ENCODE results near the gene RNF213.
"Not testable (repeated sequence)": the region's sequence is repeated elsewhere in the genome, so short reads cannot be mapped to it uniquely, and the experiment has no call there.

Gene RNF213

DNA sequence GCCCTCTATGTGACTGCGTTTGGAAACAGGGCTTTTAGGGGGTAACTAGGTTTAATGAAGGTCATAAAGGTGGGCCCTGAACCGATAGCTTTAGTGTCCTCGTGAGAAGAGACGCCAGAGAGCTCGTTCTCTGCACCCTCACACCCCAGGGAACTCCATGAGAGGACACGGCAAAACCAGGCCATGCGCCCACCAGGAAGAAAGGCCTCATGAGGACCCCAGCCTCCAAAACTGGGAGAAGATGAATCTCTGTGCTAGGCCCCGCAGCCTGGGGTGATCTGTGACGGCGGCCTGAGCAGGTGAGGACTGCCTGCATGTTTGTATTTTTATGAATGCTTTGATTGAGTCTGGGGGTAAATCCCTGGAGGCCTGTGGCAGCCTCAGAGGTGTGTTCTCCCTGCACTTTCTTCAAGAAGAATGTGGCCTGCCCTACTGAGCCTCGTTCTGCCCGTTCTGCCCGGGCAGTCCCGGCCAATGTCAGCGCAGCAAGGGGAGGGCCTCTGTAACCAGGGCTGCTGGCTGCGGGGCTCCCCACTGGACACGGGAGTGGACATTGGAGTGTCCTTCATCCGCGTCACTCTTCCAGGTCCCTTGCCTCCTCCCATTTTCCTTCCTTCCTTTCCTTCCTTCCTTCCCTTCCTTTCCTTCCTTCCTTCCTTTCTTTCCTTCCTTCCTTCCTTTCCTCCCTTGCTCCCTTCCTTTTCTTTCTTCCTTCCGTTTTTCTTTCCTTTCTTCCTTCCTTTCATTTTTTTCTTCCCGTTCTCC, 6.8 kb upstream of the RNF213 start:
- DNase-seq = no peak

DNA sequence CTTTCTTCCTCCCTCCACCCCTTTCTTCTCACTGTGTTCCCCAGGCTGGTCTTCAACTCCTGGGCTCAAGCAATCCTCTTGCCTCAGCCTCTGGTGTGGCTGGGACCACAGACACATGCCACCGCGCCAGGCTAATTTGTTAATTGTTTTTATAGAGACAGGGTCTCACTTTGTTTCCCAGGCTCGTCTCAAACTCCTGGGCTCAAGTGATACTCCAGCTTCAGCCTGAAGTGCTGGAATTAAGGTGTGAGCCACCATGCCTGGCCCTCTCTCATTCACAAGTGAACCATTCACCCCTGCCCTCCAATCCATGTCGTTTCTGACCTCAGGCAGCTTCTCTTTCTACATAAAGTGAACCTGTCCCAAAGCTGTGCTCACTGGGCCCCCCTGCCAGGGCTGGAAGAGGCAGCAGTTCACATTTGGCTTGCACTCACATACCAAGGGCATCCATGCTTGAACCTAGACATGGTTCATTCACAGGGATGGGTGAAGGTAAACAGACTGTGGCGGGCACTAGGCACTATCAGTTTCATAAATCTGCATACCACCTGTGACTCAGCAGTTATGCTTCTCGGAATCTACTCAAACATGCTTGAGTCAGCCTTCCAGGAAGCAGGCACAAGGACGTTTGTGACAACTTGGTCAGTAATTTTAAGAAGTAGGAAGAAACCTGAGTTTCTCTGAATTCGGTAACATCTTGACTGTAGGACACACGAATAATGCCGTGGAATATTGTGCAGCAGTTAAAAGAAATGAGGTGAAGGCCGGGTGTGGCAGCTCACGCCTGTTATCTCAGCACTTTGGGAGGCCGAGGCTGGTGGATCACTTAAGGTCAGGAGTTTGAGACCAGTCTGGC, 6.0 kb upstream of the RNF213 start:
- peak; percentile 76 for DNase-seq

DNA sequence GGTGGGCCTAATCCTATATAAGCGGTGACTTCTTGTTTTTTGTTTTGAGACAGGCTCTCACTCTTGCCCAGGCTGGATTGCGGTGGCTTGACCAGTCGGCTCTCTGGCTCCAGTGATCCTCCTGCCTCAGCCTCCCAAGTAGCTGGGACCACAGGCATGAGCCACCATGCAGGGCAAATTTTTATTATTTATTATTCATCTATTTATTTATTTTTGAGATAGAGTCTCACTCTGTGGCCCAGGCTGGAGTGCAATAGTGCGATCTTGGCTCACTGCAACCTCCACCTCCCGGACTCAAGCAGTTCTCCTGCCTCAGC, 4.7 kb upstream of the RNF213 start:
- DNase-seq = no peak

DNA sequence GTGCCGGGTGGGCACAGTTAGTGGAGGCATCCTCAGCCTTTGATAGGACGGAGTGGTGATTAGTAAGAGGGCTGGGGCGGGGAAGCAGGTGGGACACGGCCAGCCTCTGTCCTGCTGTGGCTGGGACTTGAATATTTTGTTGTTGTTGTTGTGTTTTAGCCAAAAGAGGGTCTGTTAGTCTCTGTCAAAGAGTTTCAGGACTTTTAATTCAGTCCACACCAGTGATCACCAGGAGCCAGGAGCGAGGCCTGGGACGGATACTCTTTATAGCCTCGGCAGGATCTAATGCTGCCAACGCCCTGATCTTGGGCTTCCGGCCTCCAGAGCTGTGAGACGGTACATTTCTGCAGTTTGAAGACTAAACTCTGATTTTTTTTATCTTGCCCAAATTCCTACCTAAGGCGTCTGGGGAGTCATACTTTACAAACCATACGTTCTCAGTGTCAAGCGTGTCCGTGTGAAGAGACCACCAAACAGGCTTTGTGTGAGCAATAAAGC, 2.9 kb upstream of the RNF213 start:
- DNase-seq = no peak

DNA sequence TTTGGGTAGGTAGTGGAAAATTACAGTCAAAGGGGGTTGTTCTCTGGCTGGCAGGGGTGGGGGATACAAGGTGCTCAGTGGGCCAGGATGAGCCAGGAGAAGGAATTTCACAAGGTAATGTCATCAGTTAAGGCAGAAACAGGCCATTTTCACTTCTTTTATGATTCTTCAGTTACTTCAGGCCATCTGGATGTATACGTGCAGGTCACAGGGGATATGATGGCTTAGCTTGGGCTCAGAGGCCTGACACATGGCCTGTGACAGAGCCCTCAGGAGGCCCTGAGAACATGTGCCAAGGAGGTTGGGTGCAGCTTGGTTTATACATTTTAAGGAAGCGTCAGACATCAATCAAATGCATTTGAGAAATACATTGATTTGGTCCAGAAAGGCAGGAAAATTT, 2.4 kb upstream of the RNF213 start:
- not testable (repeated sequence) for DNase-seq

DNA sequence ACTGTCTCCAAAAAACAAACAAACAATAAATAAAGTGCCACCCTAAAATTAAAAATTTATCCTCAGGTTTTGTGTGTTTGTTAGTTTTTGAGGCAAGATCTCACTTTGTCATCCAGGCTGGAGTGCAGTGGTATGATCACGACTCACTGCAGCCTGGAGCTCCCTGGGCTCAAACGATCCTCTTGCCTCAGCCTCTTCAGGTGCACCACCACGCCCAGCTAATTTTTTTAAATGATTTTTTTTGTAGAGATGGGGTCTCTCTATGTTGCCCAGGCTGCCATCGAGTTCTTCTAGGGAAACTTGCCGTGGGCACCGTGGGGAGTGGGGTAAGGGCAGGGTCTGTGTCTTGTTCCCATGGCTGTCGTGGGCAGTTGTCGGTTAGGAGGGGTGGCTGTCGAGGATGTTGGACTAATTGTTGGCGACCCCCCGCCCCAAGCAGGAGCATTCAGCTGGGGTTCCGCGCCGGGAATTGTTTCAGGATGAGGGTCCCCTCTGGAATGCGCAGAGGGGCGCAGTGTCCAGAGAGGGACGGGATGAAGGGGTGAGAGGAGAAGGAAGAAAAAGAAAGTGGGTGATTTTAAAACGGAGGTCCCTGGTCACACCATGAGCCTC, 1.1 kb upstream of the RNF213 start:
- no peak for DNase-seq

DNA sequence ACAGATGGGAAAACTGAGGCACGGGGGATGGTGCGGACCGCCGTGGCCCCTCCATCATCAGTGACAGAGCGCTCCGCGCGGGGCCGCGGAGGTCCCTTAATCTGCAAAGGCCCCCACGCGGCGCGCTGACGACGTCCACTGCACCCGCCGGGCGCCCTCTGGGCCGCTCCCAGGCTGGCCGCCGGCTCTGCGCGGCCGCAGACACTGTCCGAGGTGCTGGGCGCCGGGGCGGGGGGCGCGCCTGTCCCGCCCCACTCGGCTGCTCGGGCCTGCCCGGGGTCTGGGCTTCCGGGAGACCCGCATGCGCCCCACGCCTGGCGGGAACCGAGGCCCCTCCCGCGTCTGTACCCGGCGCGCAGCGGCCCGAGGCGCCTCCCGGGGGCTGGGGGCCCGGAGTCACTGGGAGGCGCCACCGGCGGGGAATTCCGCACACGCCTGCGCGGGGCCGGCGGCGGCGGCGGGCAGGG, 550 bp upstream of the RNF213 start:
- DNase-seq = no peak

DNA sequence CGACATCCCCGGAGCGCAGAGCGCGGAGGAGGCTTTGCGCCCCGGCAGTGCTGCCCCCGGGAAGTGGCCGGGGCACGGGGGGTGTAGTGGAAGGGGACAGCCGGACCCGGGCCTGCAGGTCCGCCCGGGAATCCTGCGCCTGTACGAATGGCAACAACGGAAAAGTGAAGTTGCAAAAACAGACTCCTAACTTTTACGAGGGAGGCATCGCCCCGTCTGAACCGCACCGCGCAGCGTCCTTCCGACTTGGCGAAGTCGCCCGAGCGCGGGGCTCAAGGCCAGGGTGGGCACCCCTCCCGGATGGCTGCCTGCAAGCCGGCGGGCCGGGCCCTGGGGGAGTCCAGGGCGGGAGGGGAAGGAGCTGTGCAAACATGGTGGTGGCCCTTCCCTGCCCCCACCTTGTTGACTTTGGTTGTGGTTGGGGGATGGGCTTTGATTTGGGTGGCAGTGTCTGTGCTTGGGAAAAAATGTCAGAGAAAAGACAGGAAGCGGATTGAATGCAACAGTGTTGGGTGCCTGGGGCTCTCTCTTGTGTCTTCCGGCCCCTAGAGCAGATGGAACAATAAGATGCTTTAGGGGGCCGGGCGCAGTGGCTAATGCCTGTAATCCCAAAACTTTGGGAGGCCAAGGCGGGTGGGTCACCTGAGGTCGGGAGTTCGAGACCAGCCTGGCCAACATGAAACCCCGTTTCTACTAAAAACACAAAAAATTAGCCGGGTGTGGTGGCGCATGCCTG, 675 bp downstream of the RNF213 start:
- no peak for DNase-seq

DNA sequence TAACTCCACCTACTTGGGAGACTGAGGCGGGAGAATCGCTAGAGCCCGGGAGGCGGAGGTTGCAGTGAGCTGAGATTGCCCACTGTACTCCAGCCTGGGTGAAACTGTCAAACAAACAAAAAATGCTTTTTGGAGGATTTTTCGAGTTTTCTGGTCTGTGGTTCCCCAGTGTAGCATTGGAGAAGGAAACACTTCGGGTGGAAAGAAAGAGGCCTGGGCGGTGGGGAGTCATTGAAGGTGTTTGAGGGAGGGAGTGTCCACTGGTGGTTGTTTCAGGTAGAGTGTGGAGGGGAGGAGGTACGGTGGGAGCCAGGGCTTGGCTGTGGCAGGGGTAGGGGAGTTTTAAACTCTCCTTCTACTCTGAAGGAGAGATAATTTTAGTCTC, 1.2 kb downstream of the RNF213 start:
- no peak for DNase-seq

DNA sequence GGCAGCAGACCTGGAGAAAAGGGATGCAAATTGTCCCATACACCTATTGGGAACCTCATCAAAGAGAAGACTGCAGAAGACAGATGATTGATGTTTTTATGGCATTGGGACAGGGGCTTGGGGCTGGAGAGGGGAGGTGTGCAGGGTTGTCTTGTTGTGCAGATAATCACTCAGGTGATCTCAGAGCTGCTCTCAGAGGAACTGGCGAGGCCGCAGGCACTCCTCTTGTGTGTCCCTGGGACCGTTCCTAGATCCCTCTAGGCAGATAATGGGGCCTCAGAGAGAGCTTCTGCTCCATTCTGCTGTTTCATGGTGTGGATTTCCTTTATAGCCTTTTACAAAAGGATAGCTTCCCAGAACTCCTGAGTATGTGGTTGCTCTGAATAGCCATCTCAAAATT, 1.6 kb downstream of the RNF213 start:
- DNase-seq = no peak

DNA sequence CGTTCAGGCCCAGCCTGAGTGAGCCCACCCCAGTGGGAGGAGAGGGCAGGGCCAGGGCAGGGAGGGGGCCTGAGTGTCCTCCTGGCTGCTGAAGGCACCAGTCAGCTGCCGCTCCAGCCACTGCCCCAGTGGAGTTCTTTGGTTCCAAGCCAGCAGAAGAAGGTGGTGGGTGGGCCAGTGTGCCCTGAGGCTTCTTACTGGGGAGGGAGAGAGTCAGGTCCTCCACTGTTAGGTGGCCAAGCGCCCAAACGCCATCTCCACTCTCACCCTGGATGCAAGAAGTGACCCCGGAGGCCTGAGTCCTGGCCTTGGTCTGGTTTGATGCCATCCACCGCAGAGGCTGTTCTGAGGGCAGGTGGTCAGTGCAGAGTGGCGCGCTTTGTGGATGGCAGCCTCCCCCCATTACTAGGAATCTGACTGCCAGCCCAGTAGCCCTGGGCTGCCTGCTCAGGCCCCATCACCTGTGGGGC, 2.2 kb downstream of the RNF213 start:
- no peak for DNase-seq

DNA sequence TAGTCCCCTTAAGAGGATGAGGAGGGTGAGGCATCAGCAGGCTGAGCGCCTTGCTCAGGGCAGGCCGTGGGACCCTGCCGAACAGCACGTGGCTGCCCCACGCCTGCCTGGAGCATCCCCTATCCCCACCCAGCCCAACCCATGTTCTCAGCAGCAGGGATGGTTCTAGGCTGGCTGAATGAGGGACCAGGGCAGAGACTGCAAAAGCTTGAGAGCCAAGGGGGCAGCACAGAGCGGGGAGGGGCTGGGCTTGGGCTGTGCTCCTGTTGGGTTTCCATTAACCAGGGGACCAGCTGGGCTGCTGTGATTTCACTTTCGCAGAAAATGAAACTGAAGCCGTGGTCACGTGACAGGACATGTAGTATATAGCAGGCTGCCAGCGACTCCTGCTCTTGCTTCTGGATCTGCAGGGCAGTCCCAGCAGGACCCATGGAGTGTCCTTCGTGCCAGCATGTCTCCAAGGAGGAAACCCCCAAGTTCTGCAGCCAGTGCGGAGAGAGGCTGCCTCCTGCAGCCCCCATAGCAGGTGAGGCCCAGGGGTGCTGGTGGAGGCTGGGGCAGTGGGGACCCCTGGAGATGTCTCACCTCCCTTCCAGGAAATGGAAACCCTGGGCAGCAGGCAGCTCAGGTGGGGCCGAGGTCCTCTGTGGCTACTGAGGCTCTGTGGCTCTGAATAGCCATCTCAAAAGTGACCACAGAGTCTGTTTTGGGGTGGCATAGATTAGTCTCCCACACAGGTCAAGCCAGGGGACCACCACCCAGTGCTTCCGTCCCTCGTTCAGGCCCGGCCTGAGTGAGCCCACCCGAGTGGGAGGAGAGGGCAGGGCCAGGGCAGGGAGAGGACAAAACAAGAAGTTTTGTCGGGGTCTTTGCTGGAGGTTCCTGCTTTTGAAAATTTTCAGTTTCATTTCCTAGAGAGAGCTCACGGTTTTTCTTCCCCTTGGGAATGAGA, 2.9 kb downstream of the RNF213 start:
- peak; percentile 43 for DNase-seq

DNA sequence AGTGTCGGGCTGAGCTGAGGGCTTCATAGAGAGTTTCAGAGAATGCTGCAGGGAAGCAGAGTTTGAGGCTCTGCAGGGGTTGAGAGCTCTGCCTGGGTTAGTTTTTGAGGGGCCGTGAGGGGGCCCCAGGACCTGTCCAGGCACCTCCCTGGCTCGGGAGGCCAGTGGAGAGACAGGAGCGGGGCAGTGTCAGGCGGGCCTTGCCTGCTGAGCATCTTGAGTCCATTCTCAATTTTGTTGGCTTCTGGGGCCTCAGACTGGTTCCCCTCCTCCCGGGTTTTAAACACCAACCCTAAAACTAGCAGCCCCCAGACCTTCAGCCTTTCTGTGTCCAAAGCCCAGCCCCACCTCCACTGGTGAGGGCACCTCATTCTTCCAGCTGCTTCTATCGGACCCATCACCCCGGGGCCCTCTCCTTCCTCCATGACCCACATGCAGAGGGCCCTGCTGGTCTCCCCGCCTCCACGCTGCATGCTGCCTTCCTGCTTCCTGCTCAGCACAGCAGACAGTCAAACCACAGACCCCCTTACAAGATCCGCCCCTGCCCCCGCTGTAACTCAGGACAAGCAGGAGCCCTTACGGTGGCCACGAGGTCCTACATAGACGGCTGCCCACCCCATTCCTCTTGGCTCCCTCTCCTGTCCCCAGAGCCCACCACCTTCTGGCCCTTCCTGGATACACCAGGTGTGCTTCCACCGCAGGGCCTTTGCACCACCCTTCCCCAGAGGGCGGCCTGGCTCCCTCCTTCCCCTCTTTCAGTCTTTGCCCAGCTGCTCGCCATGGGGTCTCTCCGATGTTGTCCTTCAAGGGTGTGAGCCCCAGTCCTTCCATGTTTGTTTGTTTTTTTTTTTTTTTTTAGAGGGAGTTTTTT, 3.8 kb downstream of the RNF213 start:
- DNase-seq = no peak

DNA sequence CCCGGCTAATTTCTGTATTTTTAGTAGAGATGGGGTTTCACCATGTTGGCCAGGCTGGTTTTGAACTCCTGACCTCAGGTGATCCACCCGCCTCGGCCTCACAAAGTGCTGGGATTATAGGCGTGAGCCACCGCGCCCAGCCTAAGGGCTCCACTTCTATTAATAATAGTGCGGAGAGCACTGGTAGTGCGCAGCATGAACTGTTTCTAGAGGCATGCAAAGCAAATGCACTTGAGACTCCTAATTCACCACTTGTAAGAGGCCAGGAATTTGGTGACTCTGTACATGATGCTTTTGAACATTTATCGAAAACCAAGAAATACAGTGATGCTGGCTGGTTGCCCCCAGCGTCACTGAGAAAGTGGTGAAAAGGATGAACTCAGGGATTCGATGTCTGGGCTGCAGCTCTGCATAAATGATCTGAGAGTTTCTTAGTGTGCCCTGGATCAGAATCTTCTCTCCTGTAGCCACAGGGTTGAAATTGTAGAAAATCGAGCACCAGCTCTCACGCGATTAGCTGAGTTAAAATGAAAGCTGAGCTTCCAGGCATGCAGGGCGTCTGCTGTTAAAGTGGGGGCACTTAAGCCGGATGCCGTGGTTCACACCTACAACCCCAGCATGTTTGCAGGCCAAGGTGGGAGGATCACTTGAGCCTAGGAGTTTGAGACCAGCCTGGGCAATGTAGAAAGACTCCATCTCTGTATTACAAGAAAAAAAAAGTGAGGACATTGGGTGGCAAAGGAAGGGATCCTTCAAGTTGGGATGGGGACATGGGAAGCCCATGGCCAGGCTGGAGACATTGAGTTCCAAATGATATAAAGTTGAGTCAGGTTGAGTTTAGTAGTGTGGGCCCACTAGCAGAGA, 4.8 kb downstream of the RNF213 start:
- no peak for DNase-seq

DNA sequence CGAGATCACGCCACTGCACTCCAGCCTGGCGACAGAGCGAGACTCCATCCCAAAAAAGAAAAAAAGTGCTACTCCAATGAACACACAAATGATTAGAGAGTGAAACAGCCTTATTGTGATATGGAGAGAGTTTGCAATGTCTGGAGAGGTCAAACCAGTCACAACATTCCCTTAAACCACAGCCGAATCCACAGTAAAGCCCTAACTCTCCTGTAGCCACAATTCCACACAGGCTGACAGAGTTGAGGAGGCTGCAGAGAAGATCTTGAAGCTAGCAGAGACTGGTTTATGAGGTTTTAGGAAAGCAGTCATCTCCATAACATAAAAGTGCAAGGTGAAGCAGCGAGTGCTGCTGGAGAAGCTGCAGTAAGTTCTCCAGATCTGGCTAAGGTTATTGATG, 6.7 kb downstream of the RNF213 start:
- DNase-seq = no peak

DNA sequence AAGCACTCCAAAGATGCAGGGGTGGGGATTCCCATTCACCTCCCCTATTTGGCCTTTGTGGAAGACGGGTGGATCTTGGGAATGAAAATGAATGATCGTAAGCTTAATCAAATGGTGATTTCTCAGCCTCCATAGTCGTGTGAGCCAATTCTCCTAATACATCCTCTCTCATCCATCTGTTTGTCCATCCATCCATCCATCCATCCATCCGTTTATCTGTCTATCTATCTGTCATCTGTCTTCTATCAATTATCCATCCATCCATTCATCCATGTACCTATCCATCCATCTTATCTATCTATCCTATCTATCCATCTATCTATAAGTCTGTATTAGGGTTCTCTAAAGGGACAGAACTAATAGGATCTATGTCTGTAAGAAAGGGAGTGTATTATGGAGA, 7.8 kb downstream of the RNF213 start:
- no peak for DNase-seq

DNA sequence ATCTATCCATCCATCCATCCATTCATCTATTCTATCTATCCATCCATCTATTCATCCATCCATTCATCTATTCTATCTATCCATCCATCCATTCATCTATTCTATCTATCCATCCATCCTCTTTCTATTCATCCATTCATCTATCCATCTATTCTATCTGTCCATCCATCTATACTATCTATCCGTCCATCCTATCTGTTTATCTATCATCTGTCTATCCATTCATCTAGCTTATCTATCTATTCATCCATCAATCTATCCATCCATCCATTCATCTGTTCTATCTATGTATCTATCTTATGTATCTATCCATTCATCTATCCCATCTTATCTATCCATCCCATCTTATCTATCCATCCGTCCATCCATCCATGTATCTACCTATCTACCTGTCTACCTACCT, 8.8 kb downstream of the RNF213 start:
- DNase-seq = no peak

DNA sequence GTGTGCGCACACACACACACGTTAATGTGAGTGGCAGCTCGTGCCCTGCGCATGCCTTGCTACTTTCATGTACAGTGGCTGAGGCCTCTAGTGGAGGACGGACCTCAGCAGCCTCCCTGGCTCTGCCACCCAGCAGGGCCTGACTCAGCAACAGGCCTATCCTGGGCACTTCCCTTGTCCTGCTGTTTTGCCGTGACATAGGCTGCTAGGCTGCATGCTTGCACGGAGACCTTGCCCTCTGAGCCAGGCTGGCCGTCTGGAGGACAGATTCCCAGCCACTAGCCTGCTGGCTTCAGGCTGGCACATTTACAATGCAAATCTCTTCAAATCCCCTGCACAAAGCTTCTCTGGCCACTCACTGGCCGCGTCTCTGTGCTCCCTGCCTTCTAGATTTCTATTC, 9.5 kb downstream of the RNF213 start:
- no peak for DNase-seq

DNA sequence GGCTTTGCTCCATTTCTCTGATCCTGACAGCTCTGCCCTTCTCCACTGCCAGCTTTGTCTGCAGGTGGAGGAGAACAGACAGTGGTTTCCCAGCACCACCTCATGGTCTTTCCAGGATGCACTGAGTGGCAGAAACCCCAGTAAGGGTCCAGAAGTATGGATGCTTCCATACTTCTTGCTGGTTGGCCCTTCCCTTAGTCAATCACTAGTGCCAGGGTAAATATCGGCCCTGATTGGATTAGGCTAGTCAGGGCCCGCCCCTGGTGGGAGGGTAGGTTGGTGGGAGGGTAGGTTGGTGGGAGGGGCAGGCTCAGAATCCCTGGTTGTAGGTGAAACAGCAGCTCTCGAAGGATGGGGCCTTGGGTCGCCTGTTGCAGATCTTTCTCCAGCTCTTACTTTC, 10.2 kb downstream of the RNF213 start:
- DNase-seq = no peak

DNA sequence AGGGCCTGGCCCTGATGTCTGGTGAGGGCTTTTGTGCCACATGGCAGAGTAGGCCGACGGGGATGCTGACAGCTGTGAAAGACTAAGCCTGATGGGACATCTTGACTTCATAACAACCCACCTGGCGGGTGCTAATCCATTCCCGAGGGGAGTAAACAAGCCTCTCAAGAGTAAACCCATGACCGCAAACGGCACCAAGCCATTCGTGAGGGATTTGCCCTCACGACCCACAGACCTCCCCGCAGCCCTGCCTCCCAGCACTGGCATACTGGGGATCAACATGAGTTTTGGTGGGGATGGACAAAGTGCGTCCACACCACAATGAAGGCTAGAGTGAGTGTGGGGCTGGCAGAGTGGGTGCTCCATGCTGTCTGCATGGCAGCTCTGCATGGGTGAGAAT, 11.7 kb downstream of the RNF213 start:
- no peak for DNase-seq
